Hepatocyte (in vitro differentiated cells): Measurements from ENCODE around the gene NRP1.

ENCODE experiments used
- EZH2 ChIP-seq: fragments of 200-600 bp; sonication (generic); IDR thresholded peaks from 2 replicates; pipeline ENCODE4 v1.6.1; 2016; ENCODE audit warnings: antibody characterized with exemption, mild to moderate bottlenecking, borderline replicate concordance
- TF ChIP-seq, protein P1 (sequence below): fragments of 200-600 bp; sonication (generic); IDR thresholded peaks from 2 replicates; pipeline ENCODE4 v1.5.1; 2016; ENCODE audit warnings: antibody characterized with exemption, mild to moderate bottlenecking; ENCODE audit not compliant: poor library complexity

DNA sequence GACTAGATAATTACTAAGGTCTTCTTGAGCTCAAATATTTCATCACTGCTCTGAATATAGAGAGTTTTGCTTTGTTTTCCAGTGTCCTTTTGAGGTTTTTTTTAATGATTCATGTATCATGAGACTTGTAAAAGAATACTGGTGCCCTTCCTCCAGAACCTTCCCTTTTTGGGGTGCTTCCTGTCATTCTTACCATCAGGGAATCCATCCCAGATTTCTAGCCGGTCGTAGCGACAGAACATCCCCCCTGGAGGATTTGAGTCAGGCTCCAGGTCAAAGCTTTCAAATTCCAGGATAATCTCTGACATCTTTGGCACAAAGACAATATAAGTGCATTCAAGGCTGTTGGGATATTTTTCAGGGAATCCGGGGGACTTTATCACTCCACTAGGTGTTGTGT lies 71.0 kb downstream of the NRP1 start:
- TF ChIP-seq, protein P1, sequence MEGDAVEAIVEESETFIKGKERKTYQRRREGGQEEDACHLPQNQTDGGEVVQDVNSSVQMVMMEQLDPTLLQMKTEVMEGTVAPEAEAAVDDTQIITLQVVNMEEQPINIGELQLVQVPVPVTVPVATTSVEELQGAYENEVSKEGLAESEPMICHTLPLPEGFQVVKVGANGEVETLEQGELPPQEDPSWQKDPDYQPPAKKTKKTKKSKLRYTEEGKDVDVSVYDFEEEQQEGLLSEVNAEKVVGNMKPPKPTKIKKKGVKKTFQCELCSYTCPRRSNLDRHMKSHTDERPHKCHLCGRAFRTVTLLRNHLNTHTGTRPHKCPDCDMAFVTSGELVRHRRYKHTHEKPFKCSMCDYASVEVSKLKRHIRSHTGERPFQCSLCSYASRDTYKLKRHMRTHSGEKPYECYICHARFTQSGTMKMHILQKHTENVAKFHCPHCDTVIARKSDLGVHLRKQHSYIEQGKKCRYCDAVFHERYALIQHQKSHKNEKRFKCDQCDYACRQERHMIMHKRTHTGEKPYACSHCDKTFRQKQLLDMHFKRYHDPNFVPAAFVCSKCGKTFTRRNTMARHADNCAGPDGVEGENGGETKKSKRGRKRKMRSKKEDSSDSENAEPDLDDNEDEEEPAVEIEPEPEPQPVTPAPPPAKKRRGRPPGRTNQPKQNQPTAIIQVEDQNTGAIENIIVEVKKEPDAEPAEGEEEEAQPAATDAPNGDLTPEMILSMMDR = no peak
- TF ChIP-seq EZH2 = no peak
